ELR (cell line): ENCODE results near the gene VPS33A.
"Not testable (repeated sequence)": the region's sequence is repeated elsewhere in the genome, so short reads cannot be mapped to it uniquely, and the experiment has no call there.

Experiments
- DNase-seq: peaks from one replicate; pipeline ENCODE4 v3.0.0-alpha.2; 2015; ENCODE audit warnings: low read depth

VPS33A gene

DNA sequence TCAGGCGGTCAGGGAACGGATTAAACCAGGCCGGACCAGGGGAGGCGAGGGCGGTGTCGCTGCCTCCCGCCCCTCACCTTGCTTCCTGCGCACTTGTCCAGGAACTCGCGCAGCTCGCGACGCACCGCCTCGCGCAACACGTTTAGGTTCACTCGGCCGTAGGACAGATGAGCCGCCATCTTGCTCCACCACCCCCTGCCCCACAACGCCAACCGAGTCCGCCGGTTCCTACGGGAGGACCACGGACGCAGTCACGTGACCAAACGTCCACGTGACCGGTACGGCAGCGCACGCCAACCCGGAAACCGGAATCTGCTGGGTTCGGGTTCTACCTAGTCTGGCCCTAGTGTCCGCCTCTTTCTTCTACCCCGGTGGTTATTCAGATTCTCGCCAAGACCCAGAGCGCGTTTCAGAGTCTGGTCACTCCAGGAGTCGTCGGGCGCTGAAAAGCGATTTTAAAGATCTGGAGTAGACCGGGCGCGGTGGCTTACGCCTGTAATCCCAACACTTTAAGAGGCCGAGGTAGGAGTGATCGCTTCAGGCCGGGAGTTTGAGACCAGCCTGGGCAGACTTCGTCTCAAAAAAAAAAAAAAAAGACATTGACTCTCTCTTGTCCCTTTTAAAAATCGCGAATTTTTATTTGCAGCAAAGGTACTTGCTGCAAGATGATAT lies at the start of gene VPS33A:
Gene VPS33A, minus strand, starts transcription at position 265 of the 672 bp plus-strand sequence. Its CDS starts 86 bp downstream, at position 179.
- peak; percentile 98 for DNase-seq

- no peak for DNase-seq
Observed at GRCh38 chr12:122312926-122313325, 46.6 kb upstream of the VPS33A start.

DNA sequence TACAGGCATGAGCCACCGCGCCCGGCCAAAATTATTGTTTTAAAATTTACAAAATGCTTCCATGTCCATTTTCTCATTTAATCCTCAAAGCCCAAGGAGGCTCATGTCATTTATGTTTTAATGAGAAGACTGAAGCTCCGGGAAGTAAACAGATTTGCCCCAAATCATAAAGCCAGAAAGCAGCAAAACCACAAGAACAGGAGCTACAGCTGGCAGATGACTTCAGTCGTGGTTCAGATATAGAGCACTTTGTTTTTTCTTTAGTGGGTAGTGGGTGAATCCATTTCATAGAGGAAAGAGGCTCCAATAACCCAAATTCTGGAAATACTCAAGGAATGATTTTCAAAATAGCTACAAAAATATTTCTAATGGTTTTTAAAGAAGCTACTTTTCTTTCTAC lies 45.4 kb upstream of the VPS33A start:
- DNase-seq: no peak

GRCh38 chr12:122310626-122311333 lies 44.5 kb upstream of the VPS33A start:
- no peak for DNase-seq

- DNase-seq: no peak
Observed at GRCh38 chr12:122309564-122310121, 43.3 kb upstream of the VPS33A start.

DNA sequence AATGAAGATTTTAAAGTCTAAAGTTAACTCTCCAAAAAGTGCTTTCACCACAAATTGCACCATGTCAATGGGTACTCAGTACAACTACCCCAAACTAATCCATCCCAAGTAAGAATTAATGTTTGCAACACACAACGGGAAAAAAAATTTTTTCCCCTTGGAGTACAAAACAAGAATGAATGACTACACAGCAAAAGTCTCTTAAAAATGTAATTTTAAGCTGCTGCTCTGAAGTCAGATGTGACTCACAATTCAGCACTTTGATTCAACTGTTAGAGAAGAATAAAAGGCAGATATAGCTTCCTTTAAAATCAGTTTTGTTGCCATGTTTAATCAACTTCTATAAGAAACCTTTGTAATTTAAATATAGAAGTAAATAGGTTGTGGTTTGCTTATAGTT lies 42.5 kb upstream of the VPS33A start:
- DNase-seq: peak; percentile 18

- no peak for DNase-seq
Observed at GRCh38 chr12:122306407-122306806, 40.1 kb upstream of the VPS33A start.

DNA sequence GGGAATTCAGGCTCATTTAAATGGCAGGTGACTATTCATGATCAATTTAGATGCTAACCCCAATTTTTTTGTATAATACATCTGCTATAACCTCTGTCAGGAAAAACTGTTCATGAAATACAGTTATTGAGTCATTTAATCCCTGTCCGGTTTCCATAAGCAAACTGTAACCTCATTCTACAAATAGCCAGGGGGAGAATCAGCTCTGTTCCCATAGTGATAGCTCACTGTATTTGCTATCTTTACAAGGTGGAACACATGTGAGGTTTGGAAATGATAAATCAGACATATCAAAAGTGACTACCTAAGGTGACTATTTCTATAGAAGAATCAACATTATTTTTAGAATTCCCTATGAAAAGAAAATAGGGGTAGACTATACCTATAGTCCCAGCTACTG lies 38.6 kb upstream of the VPS33A start:
- peak; percentile 27 for DNase-seq

GRCh38 chr12:122303068-122303467 lies 36.8 kb upstream of the VPS33A start:
- no peak for DNase-seq

DNA sequence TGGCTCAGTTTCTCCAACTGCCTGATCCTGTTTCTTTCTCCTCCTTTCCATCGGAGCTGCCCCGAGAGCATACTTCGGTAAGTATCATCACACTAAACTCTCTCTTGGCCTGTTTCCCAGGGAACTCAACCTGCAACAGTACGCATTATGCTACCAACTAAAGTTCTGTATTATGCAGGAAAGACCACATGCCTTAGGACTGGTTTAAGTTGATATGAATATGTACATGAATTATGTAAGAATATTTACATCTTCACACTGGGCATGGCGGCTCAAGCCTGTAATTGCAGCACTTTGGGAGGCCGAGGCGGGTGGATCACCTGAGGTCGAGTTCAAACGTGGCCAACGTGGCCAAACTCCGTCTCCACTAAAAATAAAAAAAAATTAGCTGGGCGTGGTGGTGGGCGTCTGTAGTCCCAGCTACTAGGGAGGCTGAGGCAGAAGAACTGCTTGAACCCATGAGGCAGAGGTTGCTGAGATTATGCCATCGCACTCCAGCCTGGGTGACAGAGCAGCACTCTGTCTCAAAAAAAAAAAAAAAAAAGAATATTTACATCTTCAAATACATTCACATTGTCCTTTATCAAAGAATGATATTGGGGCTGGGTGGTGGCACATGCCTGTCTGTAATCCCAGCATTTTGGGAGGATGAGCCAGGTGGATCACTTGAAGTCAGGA lies 31.9 kb upstream of the VPS33A start:
- DNase-seq: no peak

- no peak for DNase-seq
Observed at GRCh38 chr12:122297494-122297893, 31.2 kb upstream of the VPS33A start.

- DNase-seq: no peak
Observed at GRCh38 chr12:122295877-122296276, 29.6 kb upstream of the VPS33A start.

DNA sequence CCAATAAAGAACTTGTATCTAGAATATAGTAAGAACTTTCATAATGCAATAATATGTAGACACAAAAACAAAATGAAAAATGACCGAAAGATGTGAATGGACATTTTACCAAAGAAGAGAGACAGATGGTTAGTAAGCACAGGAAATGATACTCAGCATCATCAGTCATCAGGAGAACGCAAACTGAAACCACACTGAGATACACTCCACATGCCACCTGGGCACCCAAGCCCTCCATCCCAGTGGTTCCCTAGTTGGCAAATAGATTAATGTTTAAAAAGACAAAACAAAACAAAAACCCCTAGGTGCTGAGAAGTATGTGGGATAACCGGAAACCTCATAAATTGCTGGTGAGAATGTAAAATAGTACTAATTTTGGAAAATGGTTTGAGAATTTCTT lies 26.8 kb upstream of the VPS33A start:
- DNase-seq: peak; percentile 32

GRCh38 chr12:122291431-122291830 lies 25.1 kb upstream of the VPS33A start:
- DNase-seq: no peak

DNA sequence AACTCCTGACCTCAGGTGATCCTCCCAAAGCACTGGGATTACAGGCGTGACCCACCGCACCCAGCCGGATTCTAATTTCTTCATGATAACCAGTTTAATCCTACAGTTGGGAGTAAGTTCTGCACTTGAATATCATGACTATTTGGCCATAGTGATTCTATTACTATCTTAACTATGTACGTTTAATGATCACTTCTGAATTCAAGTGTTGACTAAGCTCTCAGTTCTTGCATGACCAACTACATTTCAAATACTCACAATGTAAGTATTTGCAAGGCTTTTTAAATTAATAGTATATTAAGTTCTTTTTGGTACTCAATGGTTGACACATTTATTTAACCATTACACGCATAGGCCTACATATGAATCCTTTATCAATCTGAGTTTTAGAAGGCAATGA lies 17.4 kb upstream of the VPS33A start:
- no peak for DNase-seq

DNA sequence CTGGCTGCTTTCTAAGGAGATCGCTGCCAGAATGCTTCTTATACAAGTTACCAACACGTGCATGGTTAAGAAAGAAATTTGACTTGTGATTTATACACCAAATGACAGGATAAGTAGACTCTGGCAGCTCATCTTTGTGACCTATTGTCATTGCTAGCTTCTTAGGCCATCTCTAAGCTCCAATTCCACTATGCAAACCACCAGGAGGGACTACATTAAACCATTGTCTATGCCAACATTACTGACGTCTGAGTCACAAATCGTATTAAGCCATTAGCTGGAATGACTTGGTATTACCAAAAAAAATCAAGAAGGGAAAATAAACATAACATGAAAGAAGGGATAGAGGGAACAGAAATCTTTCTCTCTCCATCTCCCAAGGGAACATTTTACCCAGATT lies 15.8 kb upstream of the VPS33A start:
- DNase-seq: peak; percentile 80

DNA sequence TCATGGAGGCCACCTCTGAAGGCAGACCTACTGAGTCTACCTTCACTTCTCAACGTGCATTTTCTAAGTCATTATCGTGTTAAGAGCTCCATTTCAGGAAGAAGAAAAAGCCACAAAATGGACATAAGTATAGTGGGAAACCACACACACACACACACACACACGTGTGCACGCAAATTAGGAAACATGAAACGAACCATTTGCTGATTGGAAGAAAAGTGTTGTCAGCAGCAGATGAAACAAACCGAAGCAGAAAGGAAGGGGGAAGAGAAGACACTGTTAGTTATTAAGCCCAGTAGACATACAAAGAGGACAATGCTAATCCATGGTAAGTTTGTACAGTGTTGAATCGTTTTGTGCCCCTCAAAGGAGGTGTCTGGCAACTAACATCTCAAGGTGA lies 9.9 kb upstream of the VPS33A start:
- DNase-seq: no peak

DNA sequence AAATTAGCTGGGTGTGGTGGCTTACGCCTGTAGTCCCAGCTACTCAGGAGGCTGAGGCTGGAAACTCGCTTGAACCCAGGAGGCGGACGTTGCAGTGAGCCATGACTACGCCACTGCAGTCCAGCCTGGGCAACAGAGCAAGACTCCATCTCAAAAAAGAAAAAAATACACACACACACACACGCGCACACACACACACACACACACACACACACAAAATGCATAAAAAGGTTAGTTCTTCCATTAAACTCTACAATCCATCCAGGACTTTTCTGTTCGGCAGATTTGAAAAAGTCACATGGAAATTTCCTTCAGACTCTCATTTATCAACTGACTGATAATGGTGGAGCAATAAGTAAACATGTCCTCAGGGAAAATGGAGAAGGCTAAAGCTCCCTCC lies 9.2 kb upstream of the VPS33A start:
- DNase-seq: no peak

- peak; percentile 55 for DNase-seq
Observed at GRCh38 chr12:122265886-122266229, 436 bp downstream of the VPS33A start.

DNA sequence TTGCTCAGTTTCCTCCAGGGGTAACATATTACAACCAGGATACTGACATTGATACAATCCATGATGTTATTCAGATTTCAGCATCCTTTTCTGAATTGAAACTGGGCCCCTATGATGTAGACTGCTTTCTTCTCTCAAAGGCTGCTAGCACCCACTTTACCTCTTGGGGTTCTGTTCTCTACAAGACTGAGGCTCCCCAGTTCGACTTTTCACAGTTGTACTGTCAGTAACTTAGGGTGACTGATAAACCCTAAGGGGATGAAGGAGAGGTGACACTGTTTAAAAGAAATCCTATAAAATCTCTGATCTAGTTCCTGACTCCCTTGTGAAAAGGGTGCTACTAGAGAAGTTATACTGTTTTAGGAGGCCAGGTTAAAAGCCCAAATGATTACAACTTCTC lies 818 bp downstream of the VPS33A start:
- DNase-seq: peak; percentile 10

DNA sequence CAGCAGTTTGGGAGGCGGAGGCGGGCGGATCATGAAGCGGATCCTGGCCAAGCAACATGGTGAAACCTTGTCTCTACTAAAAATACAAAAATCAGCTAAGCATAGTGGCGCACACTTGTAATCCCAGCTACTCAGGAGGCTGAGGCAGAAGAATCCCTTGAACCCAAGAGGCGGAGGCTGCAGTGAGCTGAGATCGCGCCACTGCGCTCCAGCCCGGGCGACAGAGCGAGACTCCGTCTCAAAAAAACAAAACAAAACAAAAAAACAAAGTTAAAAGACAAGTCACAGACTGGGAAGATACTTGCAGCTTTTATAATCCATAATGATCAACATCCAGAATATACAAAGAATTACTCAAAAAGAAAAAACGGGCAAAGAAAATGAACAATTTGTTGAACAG lies 5.6 kb downstream of the VPS33A start:
- DNase-seq: not testable (repeated sequence)

- DNase-seq: not testable (repeated sequence)
Observed at GRCh38 chr12:122258939-122259338, 7.4 kb downstream of the VPS33A start.

- not testable (repeated sequence) for DNase-seq
Observed at GRCh38 chr12:122258462-122258861, 7.8 kb downstream of the VPS33A start.
